NCI-H128 (cell line): ENCODE data around the gene CDC5L.

Experiments used
- DNase-seq: peaks from one replicate; lab custom pipeline; 2025; ENCODE audit not compliant: unreplicated experiment; lab: John Stamatoyannopoulos, UW

The CDC5L gene

GRCh38 chr6:44495036-44495901 lies 107.8 kb downstream of the CDC5L start:
- DNase-seq = no peak

GRCh38 chr6:44496665-44497369 lies 109.3 kb downstream of the CDC5L start:
- no peak for DNase-seq

GRCh38 chr6:44497807-44498206 lies 110.3 kb downstream of the CDC5L start:
- DNase-seq = no peak

- DNase-seq = no peak
Observed at GRCh38 chr6:44498436-44498835, 110.9 kb downstream of the CDC5L start.

GRCh38 chr6:44499609-44500008 lies 112.1 kb downstream of the CDC5L start:
- no peak for DNase-seq
